Spleen (tissue), 7 donors: ENCODE measurements around the gene HSPA12B.

Source experiments
- POLR2A ChIP-seq, 3 donors: fragments of 450-650 bp; IDR thresholded peaks; one replicate each; pipeline ENCODE4 v1.5.1; 2017; ENCODE audit warnings: antibody characterized with exemption in 3 of 3, mild to moderate bottlenecking in 1 of 3
- TF ChIP-seq, protein P1 (sequence below), 11 experiments: fragments of 200-600 bp in 7 of 11; fragments of 450-650 bp in 4 of 11; sonication (generic) in 4 of 11; IDR thresholded peaks in 8 of 11; conservative IDR thresholded peaks in 3 of 11; 1 replicate in 7 of 11; 2 replicates in 4 of 11; pipeline versions ENCODE4 v1.4.0 to v1.8.0; 2016 to 2021; ENCODE audit warnings: antibody characterized with exemption in 11 of 11, inconsistent platforms in 4 of 11, mild to moderate bottlenecking in 1 of 11
- donor health status: DM: no; HTN: no; CAD: no; lungs with moderate emphysema.
- donor health status: DM: no; HTN: no; CAD: no.
- donor health status: DM: no; HTN: no; CAD: no.

DNA sequence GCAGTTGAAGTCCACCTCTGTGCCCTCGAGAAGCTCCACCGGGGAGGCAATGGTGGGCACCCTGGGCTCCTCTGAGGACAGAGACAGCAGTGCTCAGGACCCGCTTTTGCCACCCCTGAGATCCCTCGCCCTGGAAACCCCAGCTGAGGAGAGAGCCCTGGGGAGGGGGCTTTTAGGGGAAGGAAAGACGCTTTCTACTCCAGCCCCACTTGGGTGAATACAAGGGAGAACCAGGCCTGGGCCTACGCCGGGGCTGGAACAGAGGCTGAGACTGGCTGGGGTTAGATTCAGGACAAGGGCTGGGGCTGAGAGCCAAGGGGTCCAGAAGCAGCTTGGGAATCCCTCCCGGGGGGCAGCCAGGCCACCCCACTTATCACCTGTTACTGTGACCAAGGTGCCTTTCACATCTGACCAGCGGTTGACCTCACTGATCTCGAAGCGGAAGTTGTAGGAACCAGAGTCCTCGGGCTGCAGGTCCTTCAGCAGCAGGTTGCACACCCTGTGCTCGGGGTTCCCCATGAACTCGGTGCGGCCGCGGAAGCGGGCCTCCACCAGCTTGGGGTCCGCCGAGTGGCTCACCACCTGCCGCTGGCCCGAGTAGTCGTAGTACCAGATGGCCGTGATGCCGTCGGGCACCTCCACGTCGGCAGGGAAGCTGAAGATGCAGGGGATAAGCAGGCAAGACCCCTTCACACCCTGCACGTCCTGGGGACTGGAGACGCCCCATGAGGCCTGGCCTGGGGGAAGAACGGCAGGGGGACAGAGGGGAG lies 26.3 kb upstream of the HSPA12B start:
- TF ChIP-seq, protein P1, sequence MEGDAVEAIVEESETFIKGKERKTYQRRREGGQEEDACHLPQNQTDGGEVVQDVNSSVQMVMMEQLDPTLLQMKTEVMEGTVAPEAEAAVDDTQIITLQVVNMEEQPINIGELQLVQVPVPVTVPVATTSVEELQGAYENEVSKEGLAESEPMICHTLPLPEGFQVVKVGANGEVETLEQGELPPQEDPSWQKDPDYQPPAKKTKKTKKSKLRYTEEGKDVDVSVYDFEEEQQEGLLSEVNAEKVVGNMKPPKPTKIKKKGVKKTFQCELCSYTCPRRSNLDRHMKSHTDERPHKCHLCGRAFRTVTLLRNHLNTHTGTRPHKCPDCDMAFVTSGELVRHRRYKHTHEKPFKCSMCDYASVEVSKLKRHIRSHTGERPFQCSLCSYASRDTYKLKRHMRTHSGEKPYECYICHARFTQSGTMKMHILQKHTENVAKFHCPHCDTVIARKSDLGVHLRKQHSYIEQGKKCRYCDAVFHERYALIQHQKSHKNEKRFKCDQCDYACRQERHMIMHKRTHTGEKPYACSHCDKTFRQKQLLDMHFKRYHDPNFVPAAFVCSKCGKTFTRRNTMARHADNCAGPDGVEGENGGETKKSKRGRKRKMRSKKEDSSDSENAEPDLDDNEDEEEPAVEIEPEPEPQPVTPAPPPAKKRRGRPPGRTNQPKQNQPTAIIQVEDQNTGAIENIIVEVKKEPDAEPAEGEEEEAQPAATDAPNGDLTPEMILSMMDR (IDR thresholded peaks at IDR 0.05 in 8 of 11, conservative IDR thresholded peaks at IDR 0.05 in 3 of 11) = no peak
- no peak for TF ChIP-seq POLR2A (IDR thresholded peaks at IDR 0.05)
